ENCODE results near the gene MGAT4C.
"Not testable (repeated sequence)": the region's sequence is repeated elsewhere in the genome, so short reads cannot be mapped to it uniquely, and the experiment has no call there.

Gene MGAT4C

DNA sequence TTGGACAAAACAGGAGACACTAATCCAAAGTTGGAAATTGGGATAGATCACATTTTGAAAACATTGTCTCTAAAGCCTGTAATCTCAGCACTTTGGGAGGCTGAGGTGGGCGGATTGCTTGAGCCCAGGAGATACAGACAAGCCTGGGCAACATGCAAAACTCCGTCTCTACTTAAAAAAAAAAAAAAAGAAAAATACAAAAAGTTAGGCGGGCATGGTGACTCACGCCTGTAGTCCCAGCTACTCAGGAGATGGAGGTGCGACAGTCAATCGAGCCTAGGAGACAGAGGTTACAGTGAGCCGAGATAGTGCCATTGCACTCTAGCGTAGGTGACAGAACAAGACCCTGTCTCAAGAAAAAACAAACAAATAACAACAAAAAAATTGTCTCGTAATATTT lies 152.1 kb downstream of the MGAT4C start:
- TF ChIP-seq, protein P1, sequence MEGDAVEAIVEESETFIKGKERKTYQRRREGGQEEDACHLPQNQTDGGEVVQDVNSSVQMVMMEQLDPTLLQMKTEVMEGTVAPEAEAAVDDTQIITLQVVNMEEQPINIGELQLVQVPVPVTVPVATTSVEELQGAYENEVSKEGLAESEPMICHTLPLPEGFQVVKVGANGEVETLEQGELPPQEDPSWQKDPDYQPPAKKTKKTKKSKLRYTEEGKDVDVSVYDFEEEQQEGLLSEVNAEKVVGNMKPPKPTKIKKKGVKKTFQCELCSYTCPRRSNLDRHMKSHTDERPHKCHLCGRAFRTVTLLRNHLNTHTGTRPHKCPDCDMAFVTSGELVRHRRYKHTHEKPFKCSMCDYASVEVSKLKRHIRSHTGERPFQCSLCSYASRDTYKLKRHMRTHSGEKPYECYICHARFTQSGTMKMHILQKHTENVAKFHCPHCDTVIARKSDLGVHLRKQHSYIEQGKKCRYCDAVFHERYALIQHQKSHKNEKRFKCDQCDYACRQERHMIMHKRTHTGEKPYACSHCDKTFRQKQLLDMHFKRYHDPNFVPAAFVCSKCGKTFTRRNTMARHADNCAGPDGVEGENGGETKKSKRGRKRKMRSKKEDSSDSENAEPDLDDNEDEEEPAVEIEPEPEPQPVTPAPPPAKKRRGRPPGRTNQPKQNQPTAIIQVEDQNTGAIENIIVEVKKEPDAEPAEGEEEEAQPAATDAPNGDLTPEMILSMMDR (IDR thresholded peaks at IDR 0.05; ENCODE audit: low read depth, low read length), result no peak
- DNase-seq (ENCODE audit: extremely low read depth, low read depth), result no peak

DNA sequence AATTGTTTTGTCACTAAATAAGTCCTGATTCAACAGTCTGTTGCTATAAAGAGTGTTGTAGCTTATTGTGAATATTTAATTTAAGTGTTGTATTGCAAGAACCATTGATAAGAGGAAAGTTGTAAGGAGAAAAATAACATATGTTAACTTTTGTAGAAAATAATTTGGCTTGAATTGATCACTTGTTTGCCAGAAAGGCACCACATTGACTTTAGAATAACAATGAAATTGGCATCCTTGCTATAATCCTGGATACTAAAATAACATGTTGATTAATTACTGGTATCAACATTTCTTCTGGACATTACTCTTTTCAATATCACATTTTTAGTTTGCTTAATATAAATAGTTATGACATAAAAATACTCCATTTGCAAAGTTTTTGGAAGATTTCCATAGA lies 159.0 kb downstream of the MGAT4C start:
- DNase-seq (ENCODE audit: extremely low read depth, low read depth), result no peak
- TF ChIP-seq, protein P1 (IDR thresholded peaks at IDR 0.05; ENCODE audit: low read depth, low read length), result no peak

DNA sequence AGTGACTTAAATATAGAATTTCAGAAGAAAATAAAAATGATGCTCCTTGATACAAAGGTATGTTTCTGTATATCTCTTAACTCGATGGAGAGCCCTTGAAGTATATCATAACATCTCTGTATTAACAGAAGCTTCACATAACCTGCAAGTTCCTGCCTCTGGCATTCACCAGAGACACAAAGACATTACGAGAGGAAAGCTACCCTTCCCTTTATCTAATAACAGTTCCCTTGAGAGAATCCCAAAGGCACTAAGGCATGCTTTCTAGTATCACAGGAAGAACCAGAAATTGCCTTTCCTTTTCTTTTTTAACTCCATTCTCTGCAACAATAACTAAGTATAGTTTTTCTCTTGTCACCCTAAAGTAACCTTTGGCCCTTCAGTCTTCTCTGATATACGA lies 164.5 kb downstream of the MGAT4C start:
- TF ChIP-seq, protein P1 (IDR thresholded peaks at IDR 0.05; ENCODE audit: low read depth, low read length), result no peak
- DNase-seq (ENCODE audit: extremely low read depth, low read depth), result no peak

DNA sequence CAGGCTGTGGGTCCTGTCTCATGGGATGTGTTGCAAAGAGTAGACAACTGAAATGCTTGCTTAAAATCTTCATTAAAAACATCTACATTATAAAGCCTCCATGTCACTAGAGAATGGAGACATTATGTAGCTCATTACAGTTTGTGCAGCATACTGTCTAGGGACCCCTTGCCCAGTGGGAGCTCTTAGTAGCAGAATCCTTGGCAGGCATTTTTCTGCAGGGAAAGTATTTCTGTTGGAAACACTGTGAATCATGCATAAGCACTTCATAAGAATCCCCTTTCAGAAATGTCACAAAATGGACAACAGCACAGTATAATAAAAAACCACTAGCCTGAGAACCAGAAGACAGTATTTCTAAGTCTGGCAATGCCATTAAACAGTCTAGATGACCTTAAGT lies 174.3 kb downstream of the MGAT4C start:
- TF ChIP-seq, protein P1 (IDR thresholded peaks at IDR 0.05; ENCODE audit: low read depth, low read length), result no peak
- no peak for DNase-seq (ENCODE audit: extremely low read depth, low read depth)

DNA sequence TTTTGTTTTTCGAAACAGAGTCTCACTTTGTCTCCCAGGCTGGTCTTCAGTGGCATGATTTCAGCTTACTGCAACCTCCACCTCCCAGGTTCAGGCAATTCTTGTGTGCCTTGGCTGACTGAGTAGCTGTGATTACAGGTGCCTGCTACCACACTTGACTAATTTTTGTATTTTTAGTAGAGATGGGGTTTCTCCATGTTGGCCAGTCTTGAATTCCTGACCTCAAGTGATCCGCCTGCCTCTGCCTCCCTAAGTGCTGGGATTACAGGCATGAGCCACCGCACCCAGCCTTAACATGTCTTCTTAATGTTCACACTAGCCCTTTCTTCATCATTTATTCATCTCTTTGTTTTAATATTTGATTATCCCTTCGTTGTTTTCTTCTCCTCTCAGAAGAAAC lies 197.1 kb downstream of the MGAT4C start:
- DNase-seq (ENCODE audit: extremely low read depth, low read depth), result not testable (repeated sequence)

DNA sequence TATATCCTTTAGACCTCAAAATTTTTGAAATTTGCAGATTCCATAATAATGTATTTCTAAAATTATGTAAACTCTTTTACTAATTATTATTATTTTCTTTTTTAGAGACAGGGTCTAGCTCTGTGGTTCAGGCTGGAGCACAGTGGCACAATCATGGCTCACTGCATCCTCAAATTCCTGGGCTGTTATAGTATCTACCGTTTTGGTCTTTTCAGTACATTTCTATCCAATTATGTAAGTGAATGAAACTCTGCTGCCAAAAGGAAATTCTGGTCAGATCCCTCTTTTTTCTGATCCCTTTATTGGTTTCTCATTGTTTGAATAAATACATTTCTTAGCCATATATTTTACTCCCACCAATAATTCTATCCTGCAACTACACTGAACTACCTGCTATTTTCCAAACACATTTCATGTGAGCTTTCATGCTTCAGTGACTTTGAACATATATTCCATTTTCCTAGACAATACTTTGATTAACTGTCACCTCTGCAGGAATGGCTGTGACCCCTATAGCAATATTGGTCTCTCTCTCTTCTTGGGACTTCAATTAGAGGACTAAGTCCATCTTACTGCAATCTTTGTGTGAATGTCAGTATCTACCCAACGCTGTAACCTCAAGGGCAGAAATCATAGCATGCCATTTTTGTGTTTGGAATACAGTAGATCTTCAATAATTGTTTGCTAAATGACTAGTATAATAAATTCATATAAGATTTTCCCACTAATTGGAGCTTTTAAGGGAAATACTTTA lies 198.9 kb downstream of the MGAT4C start:
- no peak for DNase-seq (ENCODE audit: extremely low read depth, low read depth)
- TF ChIP-seq, protein P1 (IDR thresholded peaks at IDR 0.05; ENCODE audit: low read depth, low read length), result no peak

DNA sequence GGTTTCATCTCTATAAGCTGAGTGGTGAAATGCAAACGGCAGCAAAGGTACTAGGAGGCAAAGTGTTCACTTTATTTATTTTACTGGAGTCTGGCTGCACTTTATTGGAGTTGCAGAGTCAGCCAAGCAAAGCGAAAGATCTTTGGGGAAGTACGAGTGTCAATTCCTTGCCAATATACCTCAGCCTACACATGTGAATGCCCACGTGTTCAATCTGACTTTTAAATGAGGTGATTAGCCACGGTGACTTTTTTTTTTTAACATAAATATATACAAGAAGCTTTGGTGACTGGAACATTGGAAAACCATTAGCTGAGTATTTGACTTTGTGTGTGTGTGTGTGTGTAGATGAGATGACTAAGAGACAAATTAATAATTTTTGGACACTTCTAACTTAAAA lies 203.3 kb downstream of the MGAT4C start:
- no peak for DNase-seq (ENCODE audit: extremely low read depth, low read depth)
- TF ChIP-seq, protein P1 (IDR thresholded peaks at IDR 0.05; ENCODE audit: low read depth, low read length), result no peak

DNA sequence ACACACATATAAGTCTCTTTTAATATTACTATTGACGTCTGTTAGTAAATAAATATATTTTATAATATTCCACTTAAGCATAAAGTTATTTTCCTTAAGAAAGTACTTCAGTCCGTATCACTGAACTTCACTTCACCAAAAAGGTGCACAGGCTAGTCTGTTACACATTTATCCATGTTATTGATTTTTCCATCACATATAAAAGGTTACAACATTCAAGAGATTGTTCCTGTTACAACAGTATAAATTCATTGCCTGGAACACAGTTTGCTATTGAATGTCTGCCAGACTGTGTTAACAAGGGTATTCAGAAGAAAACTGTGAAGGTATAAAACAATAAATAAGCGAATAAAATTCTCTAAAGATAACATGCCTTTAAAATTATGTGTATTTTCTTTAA lies 206.2 kb downstream of the MGAT4C start:
- TF ChIP-seq, protein P1 (IDR thresholded peaks at IDR 0.05; ENCODE audit: low read depth, low read length), result no peak
- DNase-seq (ENCODE audit: extremely low read depth, low read depth), result no peak

All from AG09319 (cell line).